ENCODE data around the gene KRTAP4-4.
"Not testable (repeated sequence)": the region's sequence is repeated elsewhere in the genome, so short reads cannot be mapped to it uniquely, and the experiment has no call there.

The KRTAP4-4 gene

DNA sequence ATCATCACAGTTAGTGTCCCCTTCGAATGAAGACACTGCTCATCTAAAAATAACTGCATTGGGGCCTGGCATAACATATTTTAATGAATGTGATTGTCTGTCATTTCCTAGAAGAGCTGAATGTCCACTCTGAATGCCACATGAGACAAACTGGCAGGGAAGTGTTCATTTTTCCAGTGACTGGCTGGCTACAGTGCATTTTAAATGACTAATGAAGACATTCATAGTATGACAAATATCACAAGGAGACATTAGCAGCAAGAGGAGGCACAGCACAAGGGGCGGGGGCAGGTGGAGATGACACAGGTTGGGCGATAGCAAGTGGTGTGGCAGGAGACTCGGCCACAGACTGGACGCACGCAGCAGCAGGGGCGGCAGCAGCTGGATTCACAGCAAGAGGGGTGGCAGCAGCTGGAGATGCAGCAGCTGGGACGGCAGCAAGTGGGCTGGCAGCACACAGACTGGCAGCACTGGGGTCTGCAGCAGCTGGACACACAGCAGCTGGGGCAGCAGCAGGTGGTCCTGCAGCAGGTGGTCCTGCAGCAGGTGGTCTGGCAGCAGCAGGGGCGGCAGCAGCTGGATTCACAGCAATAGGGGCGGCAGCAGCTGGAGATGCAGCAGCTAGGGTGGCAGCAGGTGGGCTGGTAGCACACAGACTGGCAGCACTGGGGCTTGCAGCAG is 11.4 kb downstream of the KRTAP4-4 start:
- not testable (repeated sequence) for DNase-seq

DNA sequence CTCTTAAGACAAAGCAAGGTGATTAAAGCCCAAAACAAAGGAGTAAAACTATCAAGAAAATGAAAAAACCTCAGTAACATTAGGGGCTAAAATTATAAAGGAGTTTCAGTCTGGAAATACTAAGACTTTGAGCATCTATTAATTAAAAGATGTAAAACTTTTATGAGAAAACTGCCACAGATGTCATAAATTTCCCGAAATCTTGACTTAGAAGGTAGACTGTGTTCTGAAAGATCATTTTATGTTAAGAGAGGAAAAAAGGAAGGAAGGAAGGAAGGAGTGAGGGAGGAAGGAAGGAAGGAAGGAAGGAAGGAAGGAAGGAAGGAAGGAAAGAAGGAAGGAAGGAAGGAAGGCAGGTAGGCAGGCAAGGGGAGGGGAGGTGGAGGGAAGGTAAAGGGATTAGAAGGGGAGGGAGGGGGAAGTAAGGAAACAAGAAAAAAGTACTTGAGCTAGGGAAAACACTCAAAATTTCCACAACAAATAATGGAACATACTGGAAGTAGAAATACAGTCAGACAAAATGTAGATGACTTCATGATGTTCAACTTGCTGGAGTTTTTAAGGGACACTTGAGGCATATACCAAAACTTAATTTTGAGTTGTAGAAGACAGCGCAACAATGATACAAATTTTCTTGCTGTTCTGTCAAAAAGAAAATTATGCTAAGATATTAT is 12.9 kb downstream of the KRTAP4-4 start:
- DNase-seq: no peak

DNA sequence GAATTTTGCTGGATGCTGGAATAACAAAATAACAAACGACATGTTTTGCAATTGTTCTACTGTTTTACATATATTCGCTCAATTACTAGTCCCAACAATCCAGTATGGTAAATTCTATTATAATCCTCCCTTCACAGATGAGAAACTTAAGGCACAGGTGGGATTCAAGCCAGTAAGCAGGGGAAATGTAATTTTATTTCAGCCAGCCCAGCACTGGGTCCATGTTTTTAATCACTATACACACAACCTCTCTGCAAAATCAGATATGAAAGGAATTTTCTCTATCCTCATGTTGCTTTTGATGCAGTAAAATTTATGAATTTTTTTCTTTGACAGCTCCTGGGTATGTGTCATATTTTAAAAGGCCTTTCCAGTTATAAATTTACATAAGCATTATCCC is 15.3 kb downstream of the KRTAP4-4 start:
- DNase-seq: no peak

DNA sequence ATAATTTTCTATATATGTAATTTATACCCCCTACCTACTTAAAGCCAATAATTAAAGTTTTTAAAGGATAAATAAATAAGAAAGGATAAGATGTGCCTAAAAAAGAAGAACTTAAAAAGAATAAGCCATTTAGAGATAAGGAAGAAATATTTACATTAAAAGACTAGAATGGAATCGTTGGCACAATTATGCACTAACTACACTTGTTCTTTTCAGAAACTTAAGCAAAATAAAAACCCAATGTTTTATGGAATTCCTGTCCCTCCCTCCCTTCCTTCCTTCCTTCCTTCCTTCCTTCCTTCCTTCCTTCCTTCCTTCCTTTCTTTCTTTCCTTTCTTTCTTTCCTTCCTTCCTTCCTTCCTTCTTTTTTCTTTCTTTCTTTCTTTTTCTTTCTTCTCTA is 15.7 kb downstream of the KRTAP4-4 start:
- no peak for DNase-seq

DNA sequence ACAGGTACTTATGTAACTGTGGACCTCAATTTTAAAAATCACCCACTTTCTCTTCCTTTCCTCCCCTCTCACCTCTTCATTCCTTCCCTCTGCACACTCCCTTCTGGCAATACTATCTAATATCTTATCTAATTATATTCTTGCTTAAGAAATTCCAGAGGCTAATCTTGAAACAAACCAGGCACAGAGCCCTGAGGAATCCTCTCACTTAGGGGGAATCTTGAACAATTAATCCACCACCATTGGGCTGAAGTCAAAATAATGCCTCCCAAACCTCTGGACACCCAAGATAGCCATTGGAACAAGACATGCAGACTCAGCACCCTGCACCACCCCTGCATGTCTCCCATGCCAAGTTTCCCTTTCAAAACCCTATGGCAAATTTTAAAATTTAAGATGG is 19.2 kb downstream of the KRTAP4-4 start:
- DNase-seq: no peak

DNA sequence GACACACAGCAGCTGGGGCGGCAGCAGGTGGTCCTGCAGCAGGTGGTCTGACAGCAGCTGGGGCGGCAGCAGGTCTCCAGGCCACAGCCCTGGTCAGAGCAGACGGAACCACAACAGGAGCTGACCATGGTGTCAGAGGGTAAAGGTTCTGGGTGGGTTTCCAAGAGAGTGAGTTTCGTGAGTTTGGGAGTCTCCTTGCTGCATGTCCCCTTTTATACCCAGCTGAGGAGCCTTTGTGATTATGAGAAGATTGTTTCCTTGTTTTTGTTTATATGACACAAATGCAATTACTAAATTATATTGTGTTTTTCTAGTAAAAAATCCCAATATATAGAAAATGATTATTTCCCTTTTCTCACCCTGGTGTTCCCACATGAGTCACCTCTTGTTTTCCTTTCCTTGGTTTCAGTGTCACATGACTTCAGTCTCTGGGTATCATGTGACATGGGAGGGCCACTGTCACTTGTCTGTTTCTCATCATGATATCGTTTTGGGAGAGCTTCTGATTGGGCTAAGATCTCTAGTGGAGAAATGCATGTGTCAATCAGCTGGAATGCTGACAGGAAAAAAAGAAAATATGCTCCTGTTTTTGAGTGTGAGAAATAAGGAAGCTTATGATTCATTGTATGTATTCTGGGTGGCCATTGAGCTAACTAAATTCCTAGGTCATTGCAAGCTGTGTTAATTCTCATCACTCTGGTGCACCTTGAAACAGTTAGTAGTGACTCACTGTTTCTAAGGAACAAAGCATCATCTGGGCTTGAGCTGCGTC is 20.0 kb downstream of the KRTAP4-4 start, which contains the start of gene KRTAP4-6:
Gene KRTAP4-6, minus strand, starts transcription at position 185 of the 772 bp plus-strand sequence. Its CDS starts 57 bp downstream, at position 128.
- peak; percentile 95 for DNase-seq

DNA sequence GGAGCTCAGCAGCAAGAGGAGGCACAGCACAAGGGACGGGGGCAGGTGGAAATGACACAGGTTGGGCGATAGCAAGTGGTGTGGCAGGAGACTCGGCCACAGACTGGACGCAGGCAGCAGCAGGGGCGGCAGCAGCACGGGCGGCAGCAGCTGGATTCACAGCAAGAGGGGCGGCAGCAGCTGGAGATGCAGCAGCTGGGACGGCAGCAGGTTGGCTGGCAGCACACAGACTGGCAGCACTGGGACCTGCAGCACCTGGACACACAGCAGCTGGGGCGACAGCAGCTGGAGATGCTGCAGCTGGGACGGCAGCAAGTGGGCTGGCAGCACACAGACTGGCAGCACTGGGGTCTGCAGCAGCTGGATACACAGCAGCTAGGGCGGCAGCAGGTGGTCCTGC is 20.7 kb downstream of the KRTAP4-4 start:
- DNase-seq: not testable (repeated sequence)

DNA sequence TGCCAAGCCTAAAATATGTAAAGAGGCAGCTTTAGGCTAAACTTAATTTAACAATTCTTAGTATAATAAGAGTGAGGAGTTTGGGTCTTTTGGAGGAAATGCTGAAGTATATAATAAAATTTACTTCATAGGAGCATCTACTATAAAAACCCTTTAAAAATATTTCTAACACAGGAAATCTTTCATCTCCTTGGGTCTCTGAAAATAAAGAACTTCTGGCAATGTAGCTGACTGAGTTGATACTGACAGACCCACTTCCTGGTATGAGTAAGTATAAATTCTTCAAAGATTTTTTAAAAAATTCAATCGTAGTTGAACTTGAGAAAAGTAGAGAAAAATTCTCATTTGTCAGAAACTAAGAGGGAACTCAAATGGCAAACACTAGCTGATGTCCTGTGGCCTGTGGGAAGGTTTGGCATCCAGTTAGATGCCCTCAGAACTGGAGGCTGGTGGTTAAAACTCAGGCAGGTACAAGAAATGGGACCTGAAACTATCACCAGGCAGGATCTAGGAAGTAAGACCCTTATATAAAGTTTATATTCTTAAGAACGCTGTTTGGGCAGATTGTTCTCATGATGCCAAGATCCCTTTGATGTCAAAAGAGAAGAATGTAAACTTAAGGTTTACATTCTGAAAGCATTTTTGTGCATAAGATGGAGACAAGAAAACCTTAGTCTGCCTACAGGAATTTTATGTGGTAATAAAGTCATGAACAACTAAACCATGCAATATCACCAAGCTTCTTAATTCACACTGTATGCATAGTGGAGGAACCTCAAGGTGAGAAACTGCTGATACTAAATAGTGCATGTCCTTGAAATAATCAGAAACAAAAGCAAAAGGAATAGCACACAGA is 26.4 kb downstream of the KRTAP4-4 start:
- DNase-seq: no peak

DNA sequence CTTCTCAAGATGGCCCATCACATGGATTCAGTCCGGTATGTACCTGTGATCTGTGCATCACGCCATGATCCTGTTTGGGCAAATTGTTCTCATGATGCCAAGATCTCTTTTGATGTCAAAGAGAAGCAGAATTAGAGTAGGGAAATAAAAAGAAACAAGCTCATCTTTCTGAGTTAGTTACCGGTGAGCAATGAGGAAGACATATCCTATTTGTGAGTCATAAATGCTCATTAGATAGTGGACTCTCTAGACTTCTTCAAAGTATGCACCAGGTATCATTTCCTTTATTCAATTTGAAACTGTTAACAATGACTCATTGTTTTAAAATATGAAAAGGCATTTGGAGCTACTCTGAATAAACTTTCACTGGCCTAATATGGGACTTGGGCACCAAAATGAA is 28.6 kb downstream of the KRTAP4-4 start:
- peak; percentile 67 for DNase-seq

DNA sequence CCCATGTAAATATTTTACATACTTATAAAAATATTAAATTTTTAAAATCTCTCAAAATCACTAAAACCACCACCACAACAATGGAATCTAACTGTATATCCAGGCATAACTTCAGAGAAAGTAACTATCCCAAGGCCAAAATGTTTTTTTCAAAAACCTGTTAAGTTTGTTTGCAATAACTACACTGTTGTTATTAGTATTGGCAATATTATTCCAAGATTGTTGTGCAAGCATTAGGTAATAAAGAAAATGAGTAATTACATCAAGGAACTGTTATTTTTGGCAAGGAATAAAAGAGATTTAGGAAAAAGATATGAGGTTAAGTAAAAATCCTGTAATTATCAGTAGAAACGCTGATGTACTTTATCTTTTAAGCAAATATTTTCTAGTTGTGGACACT is 33.2 kb downstream of the KRTAP4-4 start:
- DNase-seq: no peak

DNA sequence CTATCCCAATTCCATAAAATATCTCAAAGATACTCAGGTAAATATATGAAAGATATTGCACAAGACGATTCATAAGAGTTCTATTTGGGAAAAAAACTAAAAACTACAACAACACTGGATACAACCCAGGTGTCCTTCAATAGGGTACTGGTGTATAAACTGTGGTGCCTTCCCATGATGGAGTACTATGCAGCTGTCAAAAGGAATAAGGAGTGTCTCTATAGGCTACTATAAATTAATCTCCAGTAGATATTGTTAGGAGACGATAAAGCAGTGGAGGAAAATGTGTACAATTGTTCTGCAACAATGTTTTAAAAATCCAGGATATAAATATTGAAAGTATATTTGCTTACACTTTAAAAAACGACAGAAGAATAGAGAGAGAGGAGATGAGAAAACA is 34.1 kb downstream of the KRTAP4-4 start:
- no peak for DNase-seq

DNA sequence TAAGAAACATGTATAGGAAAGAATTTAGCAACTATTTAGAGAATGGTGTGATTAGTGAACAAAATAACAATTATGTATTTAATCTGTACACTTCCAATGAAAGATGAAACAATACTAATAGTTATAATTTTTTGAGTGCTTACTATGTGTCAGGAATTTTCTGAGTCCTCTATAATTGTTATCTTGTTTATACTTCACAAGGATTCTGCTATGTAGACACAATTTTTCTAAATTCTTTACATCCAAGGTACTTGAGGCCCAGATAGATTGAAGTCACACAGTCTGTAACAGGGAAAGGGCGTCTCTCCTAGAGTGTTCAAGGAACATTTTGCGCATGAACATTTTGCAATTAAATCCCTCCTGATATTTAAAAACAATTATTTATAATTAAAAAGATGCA is 35.5 kb downstream of the KRTAP4-4 start:
- DNase-seq: no peak

DNA sequence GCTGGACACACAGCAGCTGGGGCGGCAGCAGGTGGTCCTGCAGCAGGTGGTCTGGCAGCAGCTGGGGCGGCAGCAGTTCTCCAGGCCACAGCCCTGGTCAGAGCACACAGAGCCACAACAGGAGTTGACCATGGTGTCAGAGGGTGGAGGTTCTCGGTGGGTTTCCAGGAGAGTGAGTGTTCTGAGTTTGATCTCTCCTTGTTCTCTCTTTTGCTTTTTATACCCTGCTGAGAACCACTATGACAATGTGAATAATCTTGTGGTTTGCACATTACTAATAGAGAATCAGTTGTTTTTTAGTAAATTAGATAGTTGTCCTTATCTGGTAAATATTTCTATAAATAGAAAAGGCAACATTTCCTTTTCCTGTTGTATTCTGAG is 36.6 kb downstream of the KRTAP4-4 start, which contains the start of gene KRTAP4-12:
Gene KRTAP4-12, minus strand, starts transcription at position 192 of the 381 bp plus-strand sequence. Its CDS starts 60 bp downstream, at position 132.
- not testable (repeated sequence) for DNase-seq

DNA sequence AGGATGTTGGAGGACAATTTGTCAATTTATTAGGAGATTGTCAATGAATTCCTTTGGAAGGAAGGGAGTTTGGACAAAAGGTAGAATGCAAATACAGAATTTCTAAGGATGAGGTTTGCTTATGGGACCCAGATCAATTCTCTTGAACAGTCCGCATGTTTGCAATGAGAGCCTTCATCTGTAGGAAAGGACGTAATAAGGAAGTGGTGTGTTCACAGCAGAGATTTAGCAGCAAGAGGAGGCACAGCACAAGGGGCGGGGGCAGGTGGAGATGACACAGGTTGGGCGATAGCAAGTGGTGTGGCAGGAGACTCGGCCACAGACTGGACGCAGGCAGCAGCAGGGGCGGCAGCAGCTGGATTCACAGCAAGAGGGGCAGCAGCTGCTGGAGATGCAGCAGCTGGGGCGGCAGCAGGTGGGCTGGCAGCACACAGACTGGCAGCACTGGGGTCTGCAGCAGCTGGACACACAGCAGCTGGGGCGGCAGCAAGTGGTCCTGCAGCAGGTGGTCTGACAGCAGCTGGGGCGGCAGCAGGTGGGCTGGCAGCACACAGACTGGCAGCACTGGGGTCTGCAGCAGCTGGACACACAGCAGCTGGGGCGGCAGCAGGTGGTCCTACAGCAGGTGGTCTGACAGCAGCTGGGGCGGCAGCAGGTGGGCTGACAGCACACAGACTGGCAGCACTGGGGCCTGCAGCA is 37.1 kb downstream of the KRTAP4-4 start:
- not testable (repeated sequence) for DNase-seq

DNA sequence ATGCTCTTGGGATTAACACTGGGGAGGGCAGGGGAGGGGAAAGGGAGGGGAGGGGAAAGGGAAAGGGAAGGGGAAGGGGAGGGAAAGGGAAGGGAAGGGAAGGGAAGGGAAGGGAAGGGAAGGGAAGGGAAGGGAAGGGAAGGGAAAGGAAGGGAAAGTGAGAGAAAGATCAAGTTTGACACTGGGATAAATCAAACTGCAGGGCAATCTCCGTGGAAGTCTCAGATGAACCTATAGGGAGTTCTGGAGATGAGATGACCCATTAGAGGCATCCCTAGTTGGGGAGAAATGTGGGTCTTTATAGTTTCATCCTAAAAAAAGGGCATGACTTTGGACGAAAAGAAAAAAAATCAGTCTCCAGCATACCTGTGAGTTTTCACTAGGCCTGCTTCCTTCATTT is 38.8 kb downstream of the KRTAP4-4 start:
- no peak for DNase-seq

DNA sequence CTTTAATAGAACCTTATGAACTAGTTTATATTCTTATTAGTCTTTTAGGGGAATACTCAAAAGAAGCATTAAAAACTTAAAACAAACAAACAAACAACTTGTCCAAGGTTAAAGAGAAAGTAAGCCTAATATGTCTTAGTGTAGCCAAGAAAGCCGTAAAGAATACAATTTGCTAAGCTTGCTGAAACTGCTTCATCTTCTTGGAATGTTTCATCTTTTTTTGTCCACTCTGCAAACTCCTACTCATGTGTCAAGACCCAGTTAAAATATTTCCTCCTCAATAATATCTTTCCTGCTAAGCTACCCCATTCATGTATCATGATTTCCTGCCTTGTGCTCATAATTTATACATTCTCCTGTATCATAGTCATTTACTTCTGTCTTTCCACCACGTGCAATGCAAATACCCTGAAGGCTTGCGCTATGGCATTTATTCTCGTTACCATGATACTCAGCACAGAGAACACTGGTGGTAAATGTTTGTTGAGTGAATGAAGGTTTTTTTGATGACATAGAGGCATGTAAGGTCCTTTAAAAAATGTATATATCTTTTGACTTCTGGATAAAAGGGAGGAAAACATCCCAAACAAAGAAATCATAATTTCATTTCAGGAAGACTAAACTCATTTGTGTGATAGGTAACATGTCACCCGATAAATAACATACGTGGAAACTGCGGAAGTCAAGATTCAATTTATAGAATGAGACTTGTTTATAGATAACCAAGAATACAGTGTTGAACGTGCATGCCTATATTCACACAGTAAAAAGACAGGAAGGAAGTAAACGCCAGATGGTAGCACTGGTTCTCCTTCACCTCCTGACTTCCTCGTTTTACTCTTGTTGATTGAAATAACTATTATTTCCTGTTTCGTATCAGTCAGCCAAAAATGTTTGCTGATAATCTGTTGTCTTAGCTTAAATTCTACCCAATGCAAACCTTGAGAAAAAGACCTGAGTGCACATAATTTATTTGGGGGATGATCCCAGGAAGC is 40.6 kb downstream of the KRTAP4-4 start:
- peak; percentile 50 for DNase-seq

DNA sequence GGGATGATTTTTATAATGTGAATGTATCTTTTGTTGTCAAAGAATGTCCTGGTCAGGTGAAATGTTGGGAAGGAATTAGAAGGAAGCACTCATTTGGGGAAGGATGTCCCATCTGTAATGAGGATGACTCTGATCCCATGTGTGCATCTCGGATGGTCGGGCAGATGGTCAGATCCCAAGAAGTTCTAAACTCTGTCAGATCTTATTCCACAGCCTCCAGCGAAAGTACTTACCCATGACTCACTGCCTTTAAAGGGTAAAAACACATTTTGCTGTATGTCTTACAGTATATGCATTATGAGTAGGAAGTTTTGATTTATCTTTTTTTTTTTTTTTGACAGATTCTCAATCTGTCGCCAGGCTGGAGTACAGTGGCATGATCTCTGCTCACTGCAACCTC is 41.8 kb downstream of the KRTAP4-4 start:
- peak; percentile 65 for DNase-seq

DNA sequence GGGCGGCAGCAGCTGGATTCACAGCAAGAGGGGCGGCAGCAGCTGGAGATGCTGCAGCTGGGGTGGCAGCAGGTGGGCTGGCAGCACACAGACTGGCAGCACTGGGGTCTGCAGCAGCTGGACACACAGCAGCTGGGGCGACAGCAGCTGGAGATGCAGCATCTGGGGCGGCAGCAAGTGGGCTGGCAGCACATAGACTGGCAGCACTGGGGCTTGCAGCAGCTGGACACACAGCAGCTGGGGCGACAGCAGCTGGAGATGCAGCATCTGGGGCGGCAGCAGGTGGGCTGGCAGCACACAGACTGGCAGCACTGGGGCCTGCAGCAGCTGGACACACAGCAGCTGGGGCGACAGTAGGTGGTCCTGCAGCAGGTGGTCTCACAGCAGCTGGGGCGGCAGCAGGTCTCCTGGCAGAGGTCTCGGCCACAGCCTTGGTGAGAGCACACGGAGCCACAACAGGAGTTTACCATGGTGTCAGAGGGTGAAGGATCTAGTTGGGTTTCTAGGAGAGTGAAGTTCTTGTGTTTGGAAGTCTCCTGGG is 42.6 kb downstream of the KRTAP4-4 start, which contains the start of gene KRTAP4-11:
Gene KRTAP4-11, minus strand, starts transcription at position 528 of the 541 bp plus-strand sequence. Its CDS starts 58 bp downstream, at position 470.
- not testable (repeated sequence) for DNase-seq

DNA sequence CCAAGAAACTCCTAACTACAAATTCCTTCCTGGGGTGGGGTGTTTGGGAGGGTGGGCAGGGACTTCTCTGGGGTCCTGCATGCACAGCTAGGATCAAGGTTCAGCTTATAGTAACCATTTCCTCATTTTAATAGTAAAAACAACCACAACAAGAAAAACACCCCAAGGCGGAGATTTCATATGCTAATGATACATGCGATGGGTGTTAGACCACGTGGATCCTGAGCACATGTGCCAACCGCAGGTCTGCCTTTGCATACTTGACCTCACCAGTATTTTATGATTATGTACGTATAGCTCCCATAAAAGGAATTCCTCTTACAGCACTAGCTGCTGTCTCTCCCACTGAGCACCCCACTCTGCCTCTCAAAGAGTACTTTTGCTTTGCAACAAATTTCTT is 44.3 kb downstream of the KRTAP4-4 start:
- peak; percentile 32 for DNase-seq
